Measurements from ENCODE around the gene GARIN5B.

Gene GARIN5B

DNA sequence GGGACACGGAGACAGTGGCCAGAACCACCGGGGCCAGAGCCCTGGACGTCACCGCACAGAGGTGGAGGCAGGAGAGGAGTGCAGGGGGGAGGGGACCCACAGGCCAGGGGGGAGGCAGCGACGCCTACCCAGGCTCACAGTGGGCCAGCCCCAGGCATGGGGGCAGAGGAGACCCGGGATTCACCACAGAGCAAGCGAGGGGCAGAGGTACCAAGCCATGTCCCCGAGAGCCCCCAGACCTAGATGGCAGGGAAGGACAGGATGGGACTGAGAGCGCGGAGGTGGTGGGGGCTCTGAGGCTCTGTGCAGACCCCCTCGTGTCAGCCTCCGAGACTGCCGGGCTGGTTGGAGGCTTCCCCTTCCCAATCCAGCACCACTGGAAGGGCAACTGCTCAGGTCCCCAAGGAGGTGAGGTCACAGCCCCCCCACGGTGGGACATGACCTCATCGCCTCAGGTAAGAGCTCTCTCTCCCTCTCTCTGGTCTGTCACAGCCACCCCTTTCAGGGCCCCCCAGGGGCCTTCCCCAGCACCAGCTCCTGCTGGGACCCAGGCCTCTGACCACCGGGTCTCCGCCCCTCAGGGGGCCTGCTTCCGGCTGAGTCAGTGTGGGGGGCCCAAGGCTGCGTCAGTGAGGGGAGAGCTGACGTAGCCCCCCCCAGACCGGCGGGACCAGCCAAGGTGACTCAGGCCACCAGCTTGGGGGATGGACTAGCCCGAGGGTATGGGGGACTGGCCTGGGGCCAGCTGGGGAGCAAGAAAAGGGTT lies 9.4 kb upstream of the GARIN5B start:
- Histone ChIP-seq H2BK5ac (ENCODE audit: low read depth, low read length, poor library complexity) (peak overlapping the region; percentile 7), H2BK120ac (ENCODE audit: insufficient read depth, low read length, poor library complexity) (peak overlapping the region; percentile 39), H4K8ac (ENCODE audit: low read depth, low read length) (peak overlapping the region; percentile 20), H3K27ac (ENCODE audit: low read depth, low read length) (peak overlapping the region; percentile 78), H3K14ac (ENCODE audit: low read length) (peak overlapping the region; percentile 58), H3K18ac (ENCODE audit: low read length) (peak overlapping the region; percentile 60), H3K23ac (ENCODE audit: low read length) (no peak overlapping the region), H3K4me2 (ENCODE audit: low read length) (peak overlapping the region; percentile 14), H3K79me2 (ENCODE audit: control insufficient read depth, insufficient read depth, low read length, poor library complexity) (peaks cover 15% of the 10 kb centered on the region), H3K27me3 (ENCODE audit: insufficient read depth, low read length) (no peaks in the 10 kb centered on the region), H2AFZ (ENCODE audit: insufficient read depth, low read length, poor library complexity) (no peak overlapping the region), H3K9me3 (ENCODE audit: insufficient read depth, low read depth, low read length) (no peaks in the 10 kb centered on the region), H4K91ac (ENCODE audit: low read depth, low read length) (peak overlapping the region; percentile 76), H3K79me1 (ENCODE audit: low read length) (peaks cover 42% of the 10 kb centered on the region), H3K4me1 (ENCODE audit: control insufficient read depth in 1 of 2, insufficient read depth in 2 of 2, low read length in 2 of 2) (peaks cover 45 to 50% of the 10 kb centered on the region in 2 experiments), H3K9ac (ENCODE audit: low read length) (no peak overlapping the region), H3K4me3 (ENCODE audit: low read depth, low read length) (no peak overlapping the region), H4K12ac (ENCODE audit: low read depth, low read length) (peak overlapping the region; percentile 7), H3K36me3 (ENCODE audit: control insufficient read depth in 1 of 2, insufficient read depth in 2 of 2, low read length in 2 of 2) (peaks cover 7% of the 10 kb centered on the region in 2 experiments), H2AK5ac (ENCODE audit: low read length) (peak overlapping the region; percentile 49), H3K4ac (ENCODE audit: low read depth, low read length) (peak overlapping the region; percentile 22), H2BK12ac (ENCODE audit: low read length) (peak overlapping the region; percentile 72)
- no CpG with 5 or more reads among the region's 24 CpGs for WGBS (ENCODE audit: extremely low coverage, insufficient coverage, insufficient read length)
- no peak for DNase-seq

DNA sequence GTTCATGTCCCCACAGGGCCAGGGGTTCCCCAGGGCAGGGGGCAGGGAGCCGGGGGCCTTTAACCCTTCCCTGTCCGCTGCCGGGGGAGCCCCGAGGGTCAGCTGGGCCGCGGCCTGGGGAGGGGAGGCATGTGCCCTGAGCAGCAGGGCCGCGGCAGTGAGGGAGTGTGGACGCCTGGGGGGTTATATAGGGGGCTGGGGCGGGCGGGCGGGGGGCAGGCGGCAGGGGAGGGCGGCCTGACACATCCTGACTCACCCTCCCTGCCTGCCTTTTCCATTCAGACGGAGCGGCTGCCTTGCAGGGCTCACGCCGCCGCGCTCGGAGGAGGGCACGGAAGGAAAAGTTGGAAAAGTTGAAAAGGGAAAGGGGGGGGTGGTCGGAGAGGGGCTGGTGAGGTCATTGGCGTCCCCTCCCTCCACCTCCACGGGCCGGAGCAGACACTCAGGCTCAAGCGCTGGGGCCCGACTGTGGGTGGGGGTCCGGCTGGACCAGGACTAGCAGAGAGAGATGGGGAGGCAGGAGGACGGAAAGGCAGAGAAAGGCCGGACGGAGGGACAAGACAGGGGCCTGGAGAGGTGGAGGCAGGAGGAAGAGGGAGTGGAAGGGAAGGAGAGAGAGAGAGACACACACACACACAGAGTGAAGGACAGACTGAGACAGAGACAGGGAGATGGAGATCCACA lies 7.4 kb upstream of the GARIN5B start, which contains the start of gene IL11:
Gene IL11 (minus strand): TSS at position 159 of the 684 bp plus-strand sequence. CDS start 153 bp downstream, at position 6.
- H3K36me3 ChIP-seq (ENCODE audit: control insufficient read depth in 1 of 2, insufficient read depth in 2 of 2, low read length in 2 of 2), result peaks cover 20 to 23% of the 10 kb centered on the region in 2 experiments
- WGBS (ENCODE audit: extremely low coverage, insufficient coverage, insufficient read length), result no CpG with 5 or more reads among the region's 32 CpGs
- H3K27ac ChIP-seq (ENCODE audit: low read depth, low read length), result peak within 1 kb of the TSS; percentile 91
- H3K18ac ChIP-seq (ENCODE audit: low read length), result peak within 1 kb of the TSS; percentile 96
- peak within 1 kb of the TSS; percentile 71 for H3K4ac ChIP-seq (ENCODE audit: low read depth, low read length)
- H3K79me1 ChIP-seq (ENCODE audit: low read length), result peaks cover 42% of the 10 kb centered on the region
- peak within 1 kb of the TSS; percentile 63 for H4K12ac ChIP-seq (ENCODE audit: low read depth, low read length)
- peak within 1 kb of the TSS; percentile 72 for H2BK12ac ChIP-seq (ENCODE audit: low read length)
- peaks cover 35 to 41% of the 10 kb centered on the region in 2 experiments for H3K4me1 ChIP-seq (ENCODE audit: control insufficient read depth in 1 of 2, insufficient read depth in 2 of 2, low read length in 2 of 2)
- H3K4me3 ChIP-seq (ENCODE audit: low read depth, low read length), result peak within 1 kb of the TSS; percentile 73
- H2AFZ ChIP-seq (ENCODE audit: insufficient read depth, low read length, poor library complexity), result peak within 1 kb of the TSS; percentile 56
- peak within 1 kb of the TSS; percentile 70 for H3K4me2 ChIP-seq (ENCODE audit: low read length)
- peak within 1 kb of the TSS; percentile 93 for H2AK5ac ChIP-seq (ENCODE audit: low read length)
- H3K9me3 ChIP-seq (ENCODE audit: insufficient read depth, low read depth, low read length), result no peaks in the 10 kb centered on the region
- peak within 1 kb of the TSS; percentile 89 for H2BK120ac ChIP-seq (ENCODE audit: insufficient read depth, low read length, poor library complexity)
- H3K14ac ChIP-seq (ENCODE audit: low read length), result peak within 1 kb of the TSS; percentile 92
- peak within 1 kb of the TSS; percentile 94 for H2BK5ac ChIP-seq (ENCODE audit: low read depth, low read length, poor library complexity)
- H4K8ac ChIP-seq (ENCODE audit: low read depth, low read length), result peak within 1 kb of the TSS; percentile 88
- peak within 1 kb of the TSS; percentile 57 for H3K9ac ChIP-seq (ENCODE audit: low read length)
- H3K27me3 ChIP-seq (ENCODE audit: insufficient read depth, low read length), result no peaks in the 10 kb centered on the region
- peaks cover 15% of the 10 kb centered on the region for H3K79me2 ChIP-seq (ENCODE audit: control insufficient read depth, insufficient read depth, low read length, poor library complexity)
- H4K91ac ChIP-seq (ENCODE audit: low read depth, low read length), result peak within 1 kb of the TSS; percentile 95
- no peak for DNase-seq
- H3K23ac ChIP-seq (ENCODE audit: low read length), result no peak within 1 kb of the TSS

DNA sequence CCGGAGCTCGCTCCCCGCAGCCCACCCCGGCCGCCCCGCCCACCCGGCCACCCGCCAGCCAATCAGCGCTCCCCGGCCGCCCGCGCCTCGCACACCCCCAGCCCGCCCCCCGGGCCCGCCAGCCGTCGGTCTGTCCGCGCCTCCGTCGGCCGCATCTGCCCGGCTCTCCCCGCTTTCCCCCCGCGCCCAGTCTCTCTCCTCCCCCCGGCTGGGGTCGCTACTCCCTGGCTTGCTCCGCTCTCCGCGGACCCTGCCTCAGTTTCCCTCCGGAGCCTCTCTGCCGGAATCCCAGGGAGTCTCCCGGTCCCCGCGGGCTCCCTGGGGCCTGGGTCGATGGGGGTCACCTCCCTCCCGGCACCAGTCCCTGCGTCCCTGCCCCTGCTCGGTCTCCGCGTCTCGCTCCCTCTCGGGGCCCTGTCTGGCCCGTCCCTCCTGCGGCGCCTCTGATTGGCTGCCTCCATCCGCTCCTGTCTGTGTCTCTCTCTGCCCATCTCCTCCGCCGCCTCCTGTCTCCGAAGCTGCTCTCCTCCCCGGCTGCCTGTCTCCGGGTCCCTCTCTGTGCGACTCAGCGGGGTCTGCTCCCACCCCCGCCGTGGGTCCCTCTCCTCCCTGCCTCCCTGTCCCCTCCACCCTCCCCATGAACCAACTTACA lies 6.7 kb upstream of the GARIN5B start:
- H3K9ac ChIP-seq (ENCODE audit: low read length), result peak overlapping the region; percentile 57
- peak overlapping the region; percentile 80 for H2AK5ac ChIP-seq (ENCODE audit: low read length)
- H3K18ac ChIP-seq (ENCODE audit: low read length), result peak overlapping the region; percentile 96
- peak overlapping the region; percentile 95 for H4K91ac ChIP-seq (ENCODE audit: low read depth, low read length)
- peaks cover 35 to 41% of the 10 kb centered on the region in 2 experiments for H3K4me1 ChIP-seq (ENCODE audit: control insufficient read depth in 1 of 2, insufficient read depth in 2 of 2, low read length in 2 of 2)
- peaks cover 21 to 25% of the 10 kb centered on the region in 2 experiments for H3K36me3 ChIP-seq (ENCODE audit: control insufficient read depth in 1 of 2, insufficient read depth in 2 of 2, low read length in 2 of 2)
- H2AFZ ChIP-seq (ENCODE audit: insufficient read depth, low read length, poor library complexity), result peak overlapping the region; percentile 56
- peak overlapping the region; percentile 64 for H4K8ac ChIP-seq (ENCODE audit: low read depth, low read length)
- H3K4me2 ChIP-seq (ENCODE audit: low read length), result peak overlapping the region; percentile 70
- peak overlapping the region; percentile 89 for H2BK120ac ChIP-seq (ENCODE audit: insufficient read depth, low read length, poor library complexity)
- H3K27ac ChIP-seq (ENCODE audit: low read depth, low read length), result peak overlapping the region; percentile 91
- no peak overlapping the region for H3K23ac ChIP-seq (ENCODE audit: low read length)
- peaks cover 15% of the 10 kb centered on the region for H3K79me2 ChIP-seq (ENCODE audit: control insufficient read depth, insufficient read depth, low read length, poor library complexity)
- H2BK12ac ChIP-seq (ENCODE audit: low read length), result peak overlapping the region; percentile 42
- H3K4me3 ChIP-seq (ENCODE audit: low read depth, low read length), result peak overlapping the region; percentile 73
- H3K9me3 ChIP-seq (ENCODE audit: insufficient read depth, low read depth, low read length), result no peaks in the 10 kb centered on the region
- H2BK5ac ChIP-seq (ENCODE audit: low read depth, low read length, poor library complexity), result peak overlapping the region; percentile 94
- peaks cover 42% of the 10 kb centered on the region for H3K79me1 ChIP-seq (ENCODE audit: low read length)
- no CpG with 5 or more reads among the region's 59 CpGs for WGBS (ENCODE audit: extremely low coverage, insufficient coverage, insufficient read length)
- no peaks in the 10 kb centered on the region for H3K27me3 ChIP-seq (ENCODE audit: insufficient read depth, low read length)
- peak overlapping the region; percentile 71 for H3K4ac ChIP-seq (ENCODE audit: low read depth, low read length)
- peak in 1 of 2 donors; percentile 51 for DNase-seq
- H4K12ac ChIP-seq (ENCODE audit: low read depth, low read length), result peak overlapping the region; percentile 63
- H3K14ac ChIP-seq (ENCODE audit: low read length), result peak overlapping the region; percentile 92
